ENCODE data around the gene HOMER3. TPM values are rescaled to one million over a fixed set of nuclear protein-coding genes. Genes with fewer than 3 reads are reported as not detected.

HOMER3 gene
- total and polyA plus RNA-seq, 2 experiments from 2014 or later, result 28.9 to 53.4 TPM

DNA sequence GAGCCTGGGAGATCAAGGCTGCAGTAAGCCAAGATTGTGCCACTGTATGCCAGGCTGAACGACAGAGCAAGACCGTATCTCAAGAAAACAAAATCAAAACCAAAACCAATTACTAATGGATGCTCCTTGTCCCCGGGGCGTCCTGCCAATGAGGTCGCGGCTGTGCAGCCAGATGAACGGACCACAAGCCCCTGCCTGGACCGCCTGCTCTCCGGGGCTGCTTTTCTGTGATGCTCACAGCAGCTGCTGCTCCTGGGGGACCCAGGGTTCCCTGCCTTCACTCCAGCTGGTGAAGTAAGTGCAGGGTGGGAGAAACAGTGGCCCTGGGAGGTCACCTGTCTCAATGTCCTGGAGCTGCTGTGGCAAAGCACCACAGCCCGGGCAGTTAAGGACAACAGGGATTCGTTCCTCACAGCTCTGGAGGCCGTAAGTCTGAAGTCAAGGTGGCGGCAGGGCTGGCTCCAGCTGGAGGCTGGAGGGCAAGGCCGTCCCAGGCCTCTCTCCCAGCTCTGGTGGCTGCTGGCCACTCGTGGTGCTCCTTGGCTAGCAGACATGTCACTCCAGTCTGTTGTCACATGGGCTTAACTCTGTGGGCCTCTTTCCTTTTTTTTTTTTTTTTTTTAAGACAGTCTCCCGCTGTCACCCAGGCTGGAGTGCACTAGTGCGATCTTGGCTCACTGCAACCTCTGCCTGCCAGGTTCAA is 31.9 kb downstream of the HOMER3 start:
- WGBS (ENCODE audit: low lambda C conversion rate, missing lambda C conversion rate), result 94% methylated on average over 17 of the region's 17 CpGs
- H3K36me3 ChIP-seq (replicated peaks; ENCODE audit: insufficient read depth, low read depth), result no peaks in the 10 kb centered on the region

DNA sequence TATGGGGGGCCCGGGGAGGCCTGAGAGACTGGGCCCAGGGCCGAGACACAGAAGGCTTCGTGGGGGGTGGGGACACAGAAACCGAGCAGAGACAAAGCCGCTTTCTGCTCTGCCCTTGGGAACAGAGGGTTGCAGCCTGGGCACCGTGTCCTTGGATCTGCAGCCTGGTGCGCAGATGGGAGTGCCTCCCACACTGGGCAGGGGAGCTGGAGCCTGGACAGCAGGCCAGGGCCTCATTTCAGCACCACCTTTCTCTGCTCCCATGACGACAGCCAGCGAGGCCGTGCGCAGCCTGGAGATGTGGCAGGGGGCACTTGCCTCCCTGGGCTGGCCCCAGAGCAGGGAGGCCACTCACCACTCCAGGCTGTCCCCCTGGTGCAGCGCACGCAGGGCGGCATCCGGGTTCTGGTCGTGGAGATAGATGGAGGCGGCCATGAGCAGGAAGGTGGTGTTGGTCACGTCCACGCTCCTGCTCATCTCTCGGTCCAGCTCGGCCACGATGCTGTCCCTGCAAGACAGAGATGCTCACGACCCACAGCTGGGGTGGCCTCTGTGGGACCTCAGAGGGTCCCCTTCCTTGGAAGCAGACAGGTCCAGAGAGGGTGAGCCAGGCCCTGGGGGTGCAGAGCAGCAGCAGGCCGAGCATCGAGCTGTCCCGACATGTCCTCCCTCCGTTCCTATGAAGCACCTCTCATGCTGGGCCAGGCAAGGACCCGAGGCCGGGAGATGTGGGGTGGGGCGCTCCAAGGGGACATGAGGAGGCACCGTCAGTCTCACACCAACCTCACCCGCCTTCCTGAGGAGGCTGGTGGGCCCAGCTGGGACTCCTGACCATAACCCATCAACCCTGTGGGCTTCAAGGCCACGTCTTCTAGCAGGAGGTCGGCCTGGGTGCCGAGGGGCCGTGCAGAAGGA is 34.2 kb downstream of the HOMER3 start:
- Histone ChIP-seq H3K27ac (no peak overlapping the region), H3K4me1 (ENCODE audit: insufficient read depth) (no peaks in the 10 kb centered on the region), H3K4me2 (no peak overlapping the region), H3K79me2 (no peaks in the 10 kb centered on the region), H3K36me3 (replicated peaks; ENCODE audit: insufficient read depth, low read depth) (no peaks in the 10 kb centered on the region), H3K27me3 (no peaks in the 10 kb centered on the region), H3K4me3 (no peak overlapping the region), H4K20me1 (ENCODE audit: insufficient read depth, poor library complexity, severe bottlenecking) (no peaks in the 10 kb centered on the region), H3K9me3 (ENCODE audit: low read depth) (no peaks in the 10 kb centered on the region), H3K9me2 (replicated peaks; ENCODE audit: insufficient read depth) (no peaks in the 10 kb centered on the region), H2AFZ (no peak overlapping the region)
- TF ChIP-seq EZH2phosphoT487 (IDR thresholded peaks at IDR 0.05; ENCODE audit: low read depth, severe bottlenecking, unreplicated experiment) (no peak), EZH2 (IDR thresholded peaks at IDR 0.05; ENCODE audit: borderline replicate concordance) (no peak)
- 98% methylated on average over 29 of the region's 36 CpGs for WGBS (ENCODE audit: low lambda C conversion rate, missing lambda C conversion rate)
- peak; percentile 2 for DNase-seq (ENCODE audit: low spot score)

More for the DNA sequence above, 31.9 kb downstream of the HOMER3 start:
- H3K4me2 ChIP-seq, result no peak overlapping the region
- H2AFZ ChIP-seq, result no peak overlapping the region
- no peak overlapping the region for H3K4me3 ChIP-seq
- no peak overlapping the region for H3K27ac ChIP-seq
- no peak for DNase-seq (ENCODE audit: low spot score)
- TF ChIP-seq, protein P1, sequence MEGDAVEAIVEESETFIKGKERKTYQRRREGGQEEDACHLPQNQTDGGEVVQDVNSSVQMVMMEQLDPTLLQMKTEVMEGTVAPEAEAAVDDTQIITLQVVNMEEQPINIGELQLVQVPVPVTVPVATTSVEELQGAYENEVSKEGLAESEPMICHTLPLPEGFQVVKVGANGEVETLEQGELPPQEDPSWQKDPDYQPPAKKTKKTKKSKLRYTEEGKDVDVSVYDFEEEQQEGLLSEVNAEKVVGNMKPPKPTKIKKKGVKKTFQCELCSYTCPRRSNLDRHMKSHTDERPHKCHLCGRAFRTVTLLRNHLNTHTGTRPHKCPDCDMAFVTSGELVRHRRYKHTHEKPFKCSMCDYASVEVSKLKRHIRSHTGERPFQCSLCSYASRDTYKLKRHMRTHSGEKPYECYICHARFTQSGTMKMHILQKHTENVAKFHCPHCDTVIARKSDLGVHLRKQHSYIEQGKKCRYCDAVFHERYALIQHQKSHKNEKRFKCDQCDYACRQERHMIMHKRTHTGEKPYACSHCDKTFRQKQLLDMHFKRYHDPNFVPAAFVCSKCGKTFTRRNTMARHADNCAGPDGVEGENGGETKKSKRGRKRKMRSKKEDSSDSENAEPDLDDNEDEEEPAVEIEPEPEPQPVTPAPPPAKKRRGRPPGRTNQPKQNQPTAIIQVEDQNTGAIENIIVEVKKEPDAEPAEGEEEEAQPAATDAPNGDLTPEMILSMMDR (IDR thresholded peaks at IDR 0.05; ENCODE audit: poor library complexity), result no peak
- no peak for TF ChIP-seq EZH2phosphoT487 (IDR thresholded peaks at IDR 0.05; ENCODE audit: low read depth, severe bottlenecking, unreplicated experiment)
- no peak for TF ChIP-seq EZH2 (IDR thresholded peaks at IDR 0.05; ENCODE audit: borderline replicate concordance)
- H4K20me1 ChIP-seq (ENCODE audit: insufficient read depth, poor library complexity, severe bottlenecking), result peaks cover 8% of the 10 kb centered on the region
- H3K9me2 ChIP-seq (replicated peaks; ENCODE audit: insufficient read depth), result no peaks in the 10 kb centered on the region
- H3K4me1 ChIP-seq (ENCODE audit: insufficient read depth), result no peaks in the 10 kb centered on the region
- peaks cover 17% of the 10 kb centered on the region for H3K79me2 ChIP-seq
- no peaks in the 10 kb centered on the region for H3K27me3 ChIP-seq
- no peaks in the 10 kb centered on the region for H3K9me3 ChIP-seq (ENCODE audit: low read depth)

DNA sequence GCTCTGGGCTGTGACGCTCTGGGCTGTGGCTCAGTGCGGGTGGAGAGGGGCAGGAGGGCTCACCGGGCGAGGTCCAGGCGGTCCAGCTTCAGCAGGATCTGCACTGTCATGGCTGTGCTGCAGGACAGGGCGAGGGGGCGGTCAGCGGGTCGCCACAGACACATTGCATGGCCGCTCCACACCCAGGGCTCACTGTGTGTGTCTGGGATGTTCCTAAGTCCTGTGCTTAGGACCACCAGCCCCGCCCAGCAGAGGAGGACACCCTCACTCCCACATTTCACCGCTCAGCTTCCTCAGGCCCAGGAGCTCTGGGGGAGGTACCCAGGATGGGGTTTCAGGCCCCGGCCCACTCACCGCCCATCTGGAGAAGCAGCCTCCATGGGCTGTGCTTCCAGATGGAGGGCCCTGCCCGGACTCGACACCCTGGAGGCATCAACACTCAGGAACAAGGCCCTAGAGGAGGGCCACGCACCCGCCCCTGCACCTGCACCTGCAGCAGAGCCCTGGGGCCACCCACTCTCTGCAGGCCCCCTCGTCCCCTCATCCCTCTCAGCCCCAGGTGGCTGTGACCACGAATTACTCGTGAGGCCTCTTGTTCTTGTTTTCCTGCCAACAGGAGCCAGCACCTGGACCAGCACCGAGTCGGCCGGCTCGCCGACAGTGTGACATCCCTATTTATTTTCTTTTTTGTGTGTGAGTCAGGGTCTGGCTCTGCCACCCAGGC is 35.3 kb downstream of the HOMER3 start:
- Histone ChIP-seq H3K9me2 (replicated peaks; ENCODE audit: insufficient read depth) (no peaks in the 10 kb centered on the region), H3K79me2 (no peaks in the 10 kb centered on the region), H3K4me1 (ENCODE audit: insufficient read depth) (no peaks in the 10 kb centered on the region), H3K27me3 (no peaks in the 10 kb centered on the region), H3K9me3 (ENCODE audit: low read depth) (no peaks in the 10 kb centered on the region), H2AFZ (no peak overlapping the region), H3K36me3 (replicated peaks; ENCODE audit: insufficient read depth, low read depth) (no peaks in the 10 kb centered on the region), H3K4me3 (no peak overlapping the region), H4K20me1 (ENCODE audit: insufficient read depth, poor library complexity, severe bottlenecking) (no peaks in the 10 kb centered on the region), H3K4me2 (no peak overlapping the region), H3K27ac (no peak overlapping the region)
- TF ChIP-seq, protein P1 (IDR thresholded peaks at IDR 0.05; ENCODE audit: poor library complexity), result no peak
- TF ChIP-seq EZH2 (IDR thresholded peaks at IDR 0.05; ENCODE audit: borderline replicate concordance) (no peak), EZH2phosphoT487 (IDR thresholded peaks at IDR 0.05; ENCODE audit: low read depth, severe bottlenecking, unreplicated experiment) (no peak)
- DNase-seq (ENCODE audit: low spot score), result no peak
- WGBS (ENCODE audit: low lambda C conversion rate, missing lambda C conversion rate), result 96% methylated on average over 26 of the region's 26 CpGs

All from hepatocyte (in vitro differentiated cells).